Effector memory CD4-positive, alpha-beta T cell (primary cell): Measurements from ENCODE around the gene CHRM4.

Source experiments
- DNase-seq, 3 donors: peaks; one replicate each; pipeline ENCODE4 v3.0.0-alpha.2; 2020
- H3K27ac ChIP-seq: 2 replicates; pipeline ENCODE4 v1.7.0; 2013; ENCODE audit warnings: mild to moderate bottlenecking, low read length, moderate library complexity; ENCODE audit not compliant: insufficient read depth, poor library complexity, severe bottlenecking
- H3K27me3 ChIP-seq: replicated peaks from 2 replicates; pipeline ENCODE4 v1.7.0; 2013; ENCODE audit warnings: mild to moderate bottlenecking, low read length; ENCODE audit not compliant: insufficient read depth, control insufficient read depth, poor library complexity, severe bottlenecking
- H3K36me3 ChIP-seq: 2 replicates; pipeline ENCODE4 v1.7.0; 2013; ENCODE audit warnings: mild to moderate bottlenecking, low read length, moderate library complexity; ENCODE audit not compliant: control insufficient read depth, insufficient read depth
- H3K4me1 ChIP-seq: 2 replicates; pipeline ENCODE4 v1.7.0; 2013; ENCODE audit warnings: low read length, mild to moderate bottlenecking; ENCODE audit not compliant: control insufficient read depth, insufficient read depth, poor library complexity, severe bottlenecking
- H3K4me3 ChIP-seq: 2 replicates; pipeline ENCODE4 v1.7.0; 2013; ENCODE audit warnings: low read length, low read depth, mild to moderate bottlenecking; ENCODE audit not compliant: insufficient read depth, poor library complexity, severe bottlenecking
- H3K9me3 ChIP-seq: 2 replicates; pipeline ENCODE4 v1.7.0; 2013; ENCODE audit warnings: mild to moderate bottlenecking, low read length, moderate library complexity; ENCODE audit not compliant: control insufficient read depth

Gene CHRM4

GRCh38 chr11:46350695-46351094, 40.9 kb downstream of the CHRM4 start:
- Histone ChIP-seq H3K27me3 (no peaks in the 10 kb centered on the region), H3K27ac (peak overlapping the region; percentile 63), H3K9me3 (no peaks in the 10 kb centered on the region), H3K36me3 (peaks cover 10% of the 10 kb centered on the region), H3K4me3 (no peak overlapping the region), H3K4me1 (peaks cover 77% of the 10 kb centered on the region)
- DNase-seq: no peak

GRCh38 chr11:46348566-46349401, 42.8 kb downstream of the CHRM4 start:
- Histone ChIP-seq H3K4me1 (peaks cover 79% of the 10 kb centered on the region), H3K9me3 (no peaks in the 10 kb centered on the region), H3K4me3 (peak overlapping the region; percentile 67), H3K27me3 (no peaks in the 10 kb centered on the region), H3K27ac (peak overlapping the region; percentile 70), H3K36me3 (peaks cover 5% of the 10 kb centered on the region)
- DNase-seq: peak in 2 of 3 donors; percentile 32 to 38

GRCh38 chr11:46347637-46348311, 43.8 kb downstream of the CHRM4 start:
- Histone ChIP-seq H3K4me3 (peak overlapping the region; percentile 67), H3K27ac (peak overlapping the region; percentile 70), H3K9me3 (no peaks in the 10 kb centered on the region), H3K27me3 (no peaks in the 10 kb centered on the region), H3K4me1 (peaks cover 70% of the 10 kb centered on the region), H3K36me3 (no peaks in the 10 kb centered on the region)
- DNase-seq: no peak

GRCh38 chr11:46346886-46347636, 44.5 kb downstream of the CHRM4 start, which contains the start of gene DGKZ:
Gene DGKZ (plus strand): TSS chr11:46347463. CDS start chr11:46347660, 197 bp downstream.
- Histone ChIP-seq H3K27me3 (no peaks in the 10 kb centered on the region), H3K36me3 (no peaks in the 10 kb centered on the region), H3K4me1 (peaks cover 72% of the 10 kb centered on the region), H3K9me3 (no peaks in the 10 kb centered on the region), H3K4me3 (peak within 1 kb of the TSS; percentile 67), H3K27ac (peak within 1 kb of the TSS; percentile 70)
- DNase-seq: peak; percentile 85 to 89 (median 87)

GRCh38 chr11:46345881-46346484, 45.6 kb downstream of the CHRM4 start:
- Histone ChIP-seq H3K27me3 (no peaks in the 10 kb centered on the region), H3K27ac (peak overlapping the region; percentile 50), H3K4me1 (peaks cover 68% of the 10 kb centered on the region), H3K36me3 (no peaks in the 10 kb centered on the region), H3K4me3 (peak overlapping the region; percentile 44), H3K9me3 (no peaks in the 10 kb centered on the region)
- DNase-seq: no peak

- H3K36me3 ChIP-seq: no peaks in the 10 kb centered on the region
- H3K27ac ChIP-seq: peak overlapping the region; percentile 50
- peak overlapping the region; percentile 44 for H3K4me3 ChIP-seq
- DNase-seq: no peak
- H3K4me1 ChIP-seq: peaks cover 60% of the 10 kb centered on the region
- no peaks in the 10 kb centered on the region for H3K27me3 ChIP-seq
- H3K9me3 ChIP-seq: no peaks in the 10 kb centered on the region
These were observed 46.4 kb downstream of the CHRM4 start for GRCh38 chr11:46345131-46345597.

GRCh38 chr11:46343520-46343919, 48.1 kb downstream of the CHRM4 start:
- no peak overlapping the region for H3K4me3 ChIP-seq
- H3K9me3 ChIP-seq: no peaks in the 10 kb centered on the region
- DNase-seq: no peak
- H3K27ac ChIP-seq: no peak overlapping the region
- H3K27me3 ChIP-seq: no peaks in the 10 kb centered on the region
- no peaks in the 10 kb centered on the region for H3K36me3 ChIP-seq
- H3K4me1 ChIP-seq: peaks cover 44% of the 10 kb centered on the region

- Histone ChIP-seq H3K36me3 (no peaks in the 10 kb centered on the region), H3K27me3 (no peaks in the 10 kb centered on the region), H3K9me3 (no peaks in the 10 kb centered on the region), H3K4me3 (no peak overlapping the region), H3K4me1 (peaks cover 44% of the 10 kb centered on the region), H3K27ac (peak overlapping the region; percentile 0)
- DNase-seq: no peak
These were observed 49.3 kb downstream of the CHRM4 start for GRCh38 chr11:46342239-46342638.

- Histone ChIP-seq H3K4me1 (peaks cover 39% of the 10 kb centered on the region), H3K36me3 (no peaks in the 10 kb centered on the region), H3K4me3 (no peak overlapping the region), H3K27ac (no peak overlapping the region), H3K27me3 (no peaks in the 10 kb centered on the region), H3K9me3 (no peaks in the 10 kb centered on the region)
- no peak for DNase-seq
These were observed 50.1 kb downstream of the CHRM4 start for GRCh38 chr11:46341454-46341853.
